Astrocyte of the spinal cord (primary cell): Measurements from ENCODE around the gene NTRK2.

Experiments used
- DNase-seq: peaks from one replicate; pipeline ENCODE4 v3.0.0; 2011; ENCODE audit warnings: low read depth, low spot score
- H3K4me3 ChIP-seq: 2 replicates; pipeline ENCODE4 v1.5.1; 2011; ENCODE audit warnings: low read depth, mild to moderate bottlenecking, low read length, moderate library complexity
- in situ Hi-C: cut with HindIII; loops from 2 replicates; pipeline ENCODE4 v1.10.0; 2017; ENCODE audit warnings: low sequenced_read_pairs
- TF ChIP-seq, protein P1 (sequence below): IDR thresholded peaks from 2 replicates; pipeline ENCODE4 v1.5.1; 2012; ENCODE audit warnings: low read depth, mild to moderate bottlenecking, low read length, inconsistent platforms

Gene NTRK2

DNA sequence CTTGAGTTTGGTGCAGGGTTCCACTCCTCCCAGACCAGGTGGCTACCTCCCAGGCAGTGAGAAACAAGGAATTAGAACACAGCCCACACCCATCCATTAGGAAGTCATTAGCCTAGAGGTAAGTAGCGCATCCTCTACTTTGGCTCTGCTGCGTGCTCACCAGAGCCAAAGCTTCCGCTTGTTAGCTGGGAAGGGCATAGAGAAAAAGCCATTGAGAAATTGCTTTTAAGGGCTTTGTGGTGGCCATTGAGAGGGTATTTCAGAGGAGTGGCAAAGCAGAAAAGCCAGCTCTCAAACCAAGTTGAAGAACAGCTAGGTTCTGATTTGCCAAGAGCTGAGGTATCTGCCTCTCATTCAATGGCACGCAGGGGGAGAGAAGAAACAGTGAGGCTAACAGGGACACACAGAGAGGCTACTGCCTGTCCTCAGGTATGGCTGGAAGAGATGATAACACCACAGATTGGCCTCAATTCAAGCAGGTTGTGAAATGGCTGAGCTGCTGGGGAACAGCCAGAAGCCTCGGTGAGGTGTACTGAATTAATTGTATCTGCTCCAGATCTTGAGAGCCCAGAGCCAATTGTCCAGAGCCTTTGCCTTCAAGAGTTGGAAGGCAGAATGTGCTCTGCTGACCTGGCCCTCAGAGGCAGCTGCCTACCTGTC is 119.4 kb downstream of the NTRK2 start:
- TF ChIP-seq, protein P1, sequence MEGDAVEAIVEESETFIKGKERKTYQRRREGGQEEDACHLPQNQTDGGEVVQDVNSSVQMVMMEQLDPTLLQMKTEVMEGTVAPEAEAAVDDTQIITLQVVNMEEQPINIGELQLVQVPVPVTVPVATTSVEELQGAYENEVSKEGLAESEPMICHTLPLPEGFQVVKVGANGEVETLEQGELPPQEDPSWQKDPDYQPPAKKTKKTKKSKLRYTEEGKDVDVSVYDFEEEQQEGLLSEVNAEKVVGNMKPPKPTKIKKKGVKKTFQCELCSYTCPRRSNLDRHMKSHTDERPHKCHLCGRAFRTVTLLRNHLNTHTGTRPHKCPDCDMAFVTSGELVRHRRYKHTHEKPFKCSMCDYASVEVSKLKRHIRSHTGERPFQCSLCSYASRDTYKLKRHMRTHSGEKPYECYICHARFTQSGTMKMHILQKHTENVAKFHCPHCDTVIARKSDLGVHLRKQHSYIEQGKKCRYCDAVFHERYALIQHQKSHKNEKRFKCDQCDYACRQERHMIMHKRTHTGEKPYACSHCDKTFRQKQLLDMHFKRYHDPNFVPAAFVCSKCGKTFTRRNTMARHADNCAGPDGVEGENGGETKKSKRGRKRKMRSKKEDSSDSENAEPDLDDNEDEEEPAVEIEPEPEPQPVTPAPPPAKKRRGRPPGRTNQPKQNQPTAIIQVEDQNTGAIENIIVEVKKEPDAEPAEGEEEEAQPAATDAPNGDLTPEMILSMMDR, result no peak
- no peak overlapping the region for H3K4me3 ChIP-seq
- in situ Hi-C loops, result no loop called here
- no peak for DNase-seq

DNA sequence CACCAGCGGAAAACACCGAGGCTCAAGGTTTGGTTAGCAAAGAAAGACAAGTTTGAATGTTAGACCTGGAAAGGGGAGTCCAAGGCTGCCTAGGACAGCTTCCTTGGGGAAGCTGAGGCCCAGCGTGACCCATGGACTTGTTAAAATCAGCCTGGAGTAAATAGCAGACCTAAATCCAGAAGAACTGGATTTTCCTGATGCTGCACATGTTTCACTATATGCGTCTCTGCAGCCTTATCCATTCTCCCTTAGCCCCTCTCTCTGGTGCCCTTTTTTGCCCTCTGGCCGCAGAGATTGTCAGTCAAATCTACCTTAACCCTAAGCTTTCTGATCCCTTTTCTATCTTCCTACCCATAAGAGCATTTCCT is 119.9 kb downstream of the NTRK2 start:
- DNase-seq, result no peak
- H3K4me3 ChIP-seq, result no peak overlapping the region
- TF ChIP-seq, protein P1, result no peak
- in situ Hi-C loops, result no loop called here

DNA sequence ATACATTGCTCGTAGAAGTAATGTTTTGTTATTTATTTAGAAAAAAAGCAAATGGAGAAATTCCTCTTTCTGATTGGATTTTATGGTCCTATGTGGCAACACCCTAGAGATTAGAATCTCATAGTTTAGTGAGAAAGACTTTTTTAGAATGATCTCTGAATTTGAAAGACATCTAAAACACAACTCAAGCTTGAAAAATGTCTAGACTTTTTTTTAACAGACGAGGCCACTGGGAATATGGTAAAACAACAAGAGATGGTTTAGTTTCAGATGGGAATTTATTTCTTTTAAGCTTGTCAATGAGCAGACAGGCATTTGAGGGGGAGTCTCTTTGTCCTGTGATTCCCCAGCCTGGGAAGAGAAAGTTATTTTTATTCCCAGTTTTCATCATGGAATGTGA is 122.1 kb downstream of the NTRK2 start:
- in situ Hi-C loops, result no loop called here
- TF ChIP-seq, protein P1, result no peak
- H3K4me3 ChIP-seq, result no peak overlapping the region
- DNase-seq, result no peak

DNA sequence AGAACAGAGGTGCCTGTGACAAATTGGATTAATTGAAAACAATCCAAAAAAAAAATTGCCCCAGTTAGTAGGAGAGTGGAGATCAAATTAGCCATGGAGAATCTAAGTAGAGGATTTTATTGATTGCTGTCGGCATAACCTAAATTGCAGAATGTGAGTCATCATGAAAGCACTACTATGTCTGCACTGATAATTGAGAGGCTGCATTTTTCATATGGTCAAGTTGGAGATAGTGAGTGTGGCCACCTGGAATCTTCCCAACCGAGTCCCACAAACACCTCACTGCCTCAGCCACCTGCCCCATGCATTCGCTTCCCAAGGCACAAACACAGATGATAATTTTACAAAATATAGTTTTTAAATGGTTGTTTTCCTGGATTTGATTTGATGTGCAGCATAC is 123.7 kb downstream of the NTRK2 start:
- no peak overlapping the region for H3K4me3 ChIP-seq
- in situ Hi-C loops, result no loop called here
- TF ChIP-seq, protein P1, result no peak
- no peak for DNase-seq

DNA sequence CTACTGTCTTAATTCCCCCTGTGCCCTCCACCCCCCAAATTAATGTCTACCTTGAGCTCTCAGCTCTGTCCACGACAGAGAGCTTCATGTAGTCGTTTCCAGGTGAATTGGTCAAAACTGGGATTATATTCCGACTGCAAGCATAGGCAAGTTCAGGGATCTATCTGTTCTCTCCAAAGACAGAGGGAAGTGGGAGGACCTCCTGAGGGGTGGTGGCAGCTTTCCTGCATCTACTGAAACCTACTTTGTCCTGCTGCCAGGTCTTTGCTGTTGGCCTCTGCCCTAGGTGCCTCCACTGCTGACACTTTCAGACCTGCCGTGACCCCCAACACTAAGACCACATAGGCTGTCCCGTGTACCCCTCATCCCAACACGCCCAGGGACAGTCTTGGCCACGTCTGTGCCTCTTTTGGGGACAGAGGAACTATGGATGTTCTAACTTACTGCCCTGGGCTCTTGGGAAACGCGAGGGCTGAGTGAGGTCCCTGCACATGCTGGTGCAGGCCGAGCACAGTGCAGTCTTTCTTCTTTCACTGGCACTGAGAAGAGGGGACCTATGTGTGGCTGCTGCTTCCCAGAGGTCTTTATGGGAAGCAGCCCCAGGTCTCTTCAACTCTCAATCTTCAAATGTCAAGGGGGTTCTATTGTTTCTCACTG is 125.6 kb downstream of the NTRK2 start:
- in situ Hi-C loops, result no loop called here
- TF ChIP-seq, protein P1, result no peak
- H3K4me3 ChIP-seq, result no peak overlapping the region
- DNase-seq, result no peak

DNA sequence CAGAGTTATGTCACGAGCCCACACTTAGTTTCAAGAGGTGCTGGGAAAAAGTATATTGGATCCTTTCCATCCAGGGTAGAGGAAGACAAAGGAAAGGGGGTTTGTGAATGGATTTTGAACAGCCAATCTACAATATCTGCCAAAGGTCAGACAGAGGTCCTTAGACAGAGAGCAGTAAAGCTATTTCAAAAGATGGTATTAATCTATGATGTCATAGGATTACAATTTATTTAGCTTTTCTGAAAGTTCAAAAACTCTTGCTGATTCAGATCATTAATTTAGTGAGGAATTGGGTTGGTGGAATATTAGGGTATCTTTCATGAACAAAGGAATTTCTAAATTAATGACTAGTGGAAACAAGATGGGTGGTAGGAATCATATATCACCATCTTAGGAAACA is 126.9 kb downstream of the NTRK2 start:
- no peak overlapping the region for H3K4me3 ChIP-seq
- no peak for DNase-seq
- TF ChIP-seq, protein P1, result no peak
- in situ Hi-C loops, result no loop called here
